HTERT RPE-1 (cell line): ENCODE results near the gene AMD1.
"Not testable (repeated sequence)": the region's sequence is repeated elsewhere in the genome, so short reads cannot be mapped to it uniquely, and the experiment has no call there.

Experiments used
- in situ Hi-C: fragments of 300-500 bp; cut with MboI; formaldehyde crosslinking; loops from 4 replicates; pipeline ENCODE4 v1.14.3; 2020; ENCODE audit warnings: low sequenced_read_pairs

The AMD1 gene

GRCh38 chr6:110873981-110874879, at the start of gene AMD1:
TSS of gene AMD1 (plus strand) at chr6:110874785. CDS start at chr6:110875106, 321 bp downstream.
- in situ Hi-C loops, result no loop called here

GRCh38 chr6:110826236-110827129, 48.1 kb upstream of the AMD1 start:
- in situ Hi-C loops, result no loop called here

- in situ Hi-C loops, result no loop called here
These were observed 46.2 kb upstream of the AMD1 start for GRCh38 chr6:110828396-110828795.

GRCh38 chr6:110831405-110831804, 43.2 kb upstream of the AMD1 start:
- in situ Hi-C loops, result no loop called here

GRCh38 chr6:110833831-110834230, 40.8 kb upstream of the AMD1 start:
- in situ Hi-C loops, result no loop called here

- in situ Hi-C loops, result not testable (repeated sequence)
These were observed 38.8 kb upstream of the AMD1 start for GRCh38 chr6:110835751-110836150.

GRCh38 chr6:110841266-110841665, 33.3 kb upstream of the AMD1 start:
- in situ Hi-C loops, result no loop called here

GRCh38 chr6:110849781-110850180, 24.8 kb upstream of the AMD1 start:
- in situ Hi-C loops, result no loop called here

- in situ Hi-C loops, result no loop called here
These were observed 21.8 kb upstream of the AMD1 start for GRCh38 chr6:110852773-110853172.

GRCh38 chr6:110853754-110854477, 20.7 kb upstream of the AMD1 start:
- in situ Hi-C loops, result no loop called here

- in situ Hi-C loops, result no loop called here
These were observed 18.3 kb upstream of the AMD1 start for GRCh38 chr6:110856296-110856695.

GRCh38 chr6:110858016-110858415, 16.6 kb upstream of the AMD1 start:
- in situ Hi-C loops, result no loop called here

- in situ Hi-C loops, result no loop called here
These were observed 15.9 kb upstream of the AMD1 start for GRCh38 chr6:110858562-110859214.

GRCh38 chr6:110859335-110859792, 15.2 kb upstream of the AMD1 start:
- in situ Hi-C loops, result no loop called here

- in situ Hi-C loops, result no loop called here
These were observed 9.8 kb upstream of the AMD1 start for GRCh38 chr6:110864824-110865223.

- in situ Hi-C loops, result no loop called here
These were observed 429 bp downstream of the AMD1 start for GRCh38 chr6:110874880-110875547.

- in situ Hi-C loops, result no loop called here
These were observed 1.1 kb downstream of the AMD1 start for GRCh38 chr6:110875548-110876169.

- in situ Hi-C loops, result no loop called here
These were observed 1.7 kb downstream of the AMD1 start for GRCh38 chr6:110876170-110876773.
